GM19455 (cell line): ENCODE measurements around the gene ZC3H18.

ENCODE experiments used
- ATAC-seq: cut with Tn5 transposase; IDR thresholded peaks from one replicate; pipeline ENCODE4 v1.9.1; 2021; ENCODE audit not compliant: unreplicated experiment

Gene ZC3H18

DNA sequence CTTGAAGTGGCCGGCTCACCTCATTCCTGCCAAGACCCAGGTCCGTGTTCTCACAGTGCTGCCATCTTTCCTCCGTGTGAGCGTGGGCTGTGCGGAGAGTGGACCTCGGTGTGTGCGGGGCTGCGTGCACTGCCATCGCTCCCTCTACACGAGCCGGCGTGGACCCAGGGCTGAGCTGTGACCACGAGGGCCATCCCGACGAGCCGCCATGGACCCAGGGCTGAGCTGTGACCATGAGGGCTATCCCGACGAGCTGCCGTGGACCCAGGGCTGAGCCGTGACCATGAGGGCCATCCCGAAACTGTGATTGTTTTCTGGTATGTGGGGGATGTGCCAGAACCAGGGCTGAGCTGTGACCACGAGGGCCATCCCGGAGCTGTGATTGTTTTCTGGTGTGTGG is 101.6 kb downstream of the ZC3H18 start:
- ATAC-seq, result no peak

DNA sequence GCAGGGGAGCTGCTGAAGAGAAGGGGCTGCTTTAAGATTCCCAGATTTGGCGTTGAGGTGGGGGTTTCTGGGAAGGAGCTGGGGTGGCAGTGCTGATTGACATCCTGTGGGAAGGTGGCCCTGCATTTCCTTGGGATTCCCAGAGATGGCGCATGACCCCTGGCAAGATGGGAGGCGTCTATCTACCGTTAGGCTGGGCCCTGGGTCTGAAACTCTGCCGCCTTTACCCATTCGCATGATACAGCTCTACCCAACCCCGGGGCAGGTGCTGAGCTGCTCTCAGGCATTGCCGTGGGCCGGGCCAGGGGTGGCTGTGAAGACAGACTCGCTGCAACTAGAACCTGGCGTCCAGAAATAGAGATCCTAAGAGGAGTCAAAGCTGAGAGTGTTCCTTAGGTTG is 102.6 kb downstream of the ZC3H18 start:
- ATAC-seq, result no peak

DNA sequence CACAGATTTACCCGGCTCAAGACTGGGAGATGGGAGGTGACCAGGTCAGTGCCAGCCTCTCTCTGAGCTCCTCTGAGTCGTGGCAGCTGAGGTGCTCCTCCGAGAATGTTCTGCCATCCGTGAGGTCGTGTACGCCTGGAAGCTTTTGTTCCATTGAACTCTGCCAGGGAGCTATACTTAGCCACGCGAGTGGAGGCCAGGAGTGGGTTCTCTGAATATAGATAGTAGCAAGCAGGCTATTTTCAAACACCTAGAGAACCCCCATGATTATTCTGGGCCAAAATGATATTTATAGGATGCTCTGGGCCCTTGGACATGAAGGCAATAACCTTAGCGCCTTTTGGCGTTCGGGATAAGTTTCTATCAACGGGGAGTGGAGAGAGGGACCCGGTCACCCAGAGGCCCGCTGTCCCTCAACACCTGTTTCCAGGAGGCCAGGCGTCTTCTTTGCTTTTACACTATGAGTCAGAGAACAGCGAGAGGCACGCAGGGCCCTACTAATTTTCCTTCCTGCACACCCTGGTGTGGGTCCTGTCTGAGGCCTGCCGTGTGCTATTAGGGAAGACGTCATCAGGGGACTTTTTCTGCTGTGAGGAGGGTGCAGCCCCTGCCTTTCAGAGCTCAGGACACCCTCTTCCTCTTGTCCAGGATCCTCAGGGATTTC is 103.6 kb downstream of the ZC3H18 start:
- no peak for ATAC-seq

DNA sequence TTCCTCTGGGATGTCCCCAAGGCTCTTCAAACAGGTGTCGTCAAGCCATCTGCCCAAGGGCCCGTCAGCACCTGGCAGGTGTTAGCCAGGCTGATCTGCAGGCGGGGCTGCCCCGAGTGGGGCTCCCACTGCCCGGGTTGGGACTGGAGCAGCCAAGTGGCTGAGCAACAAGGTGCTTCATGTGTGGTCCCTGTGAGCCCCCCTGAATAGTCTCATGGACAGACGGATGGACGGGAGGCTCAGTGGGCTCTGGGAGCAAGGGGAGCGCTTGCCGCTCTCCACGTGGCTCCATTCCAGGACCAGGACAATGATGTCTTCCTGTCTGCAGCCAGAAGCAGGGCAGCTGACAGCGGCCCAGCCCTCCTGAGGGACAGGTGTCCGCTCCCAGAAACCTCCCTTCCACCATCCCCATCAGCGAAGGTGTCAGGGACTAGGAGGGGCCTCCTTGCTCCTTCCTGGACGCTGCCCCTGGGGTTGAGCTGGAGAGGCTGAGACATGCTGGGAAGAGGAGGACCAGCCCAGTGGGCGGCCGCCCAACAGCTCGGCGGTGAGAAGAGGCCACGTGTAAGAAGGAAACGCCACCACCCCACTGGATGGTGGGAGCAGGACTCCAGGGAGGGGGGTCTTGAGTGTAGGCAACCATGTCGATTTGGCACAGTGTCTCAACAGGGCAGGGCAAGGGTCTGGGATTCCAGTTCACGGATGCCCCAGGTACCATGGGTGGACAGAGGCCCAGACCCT is 106.5 kb downstream of the ZC3H18 start:
- no peak for ATAC-seq

DNA sequence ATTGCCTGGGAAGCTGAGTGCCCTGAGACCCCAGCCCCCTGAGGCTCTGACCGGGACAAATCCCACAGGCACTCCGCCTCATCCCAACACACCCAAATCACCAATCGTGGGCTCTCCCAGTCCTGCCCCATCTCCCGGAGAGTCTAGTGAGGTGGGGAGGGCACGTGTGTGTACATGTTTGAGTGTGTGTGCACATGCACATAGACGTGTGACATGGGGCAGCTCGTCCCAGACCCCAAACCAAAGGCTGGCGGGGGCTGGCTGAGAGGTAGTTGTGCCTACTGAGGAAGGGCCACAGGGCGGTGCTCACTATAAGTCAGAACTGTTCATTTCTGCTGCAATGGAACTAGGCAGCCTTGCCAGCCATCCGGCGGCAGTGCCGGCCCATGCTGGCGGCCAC is 107.5 kb downstream of the ZC3H18 start:
- ATAC-seq, result no peak

DNA sequence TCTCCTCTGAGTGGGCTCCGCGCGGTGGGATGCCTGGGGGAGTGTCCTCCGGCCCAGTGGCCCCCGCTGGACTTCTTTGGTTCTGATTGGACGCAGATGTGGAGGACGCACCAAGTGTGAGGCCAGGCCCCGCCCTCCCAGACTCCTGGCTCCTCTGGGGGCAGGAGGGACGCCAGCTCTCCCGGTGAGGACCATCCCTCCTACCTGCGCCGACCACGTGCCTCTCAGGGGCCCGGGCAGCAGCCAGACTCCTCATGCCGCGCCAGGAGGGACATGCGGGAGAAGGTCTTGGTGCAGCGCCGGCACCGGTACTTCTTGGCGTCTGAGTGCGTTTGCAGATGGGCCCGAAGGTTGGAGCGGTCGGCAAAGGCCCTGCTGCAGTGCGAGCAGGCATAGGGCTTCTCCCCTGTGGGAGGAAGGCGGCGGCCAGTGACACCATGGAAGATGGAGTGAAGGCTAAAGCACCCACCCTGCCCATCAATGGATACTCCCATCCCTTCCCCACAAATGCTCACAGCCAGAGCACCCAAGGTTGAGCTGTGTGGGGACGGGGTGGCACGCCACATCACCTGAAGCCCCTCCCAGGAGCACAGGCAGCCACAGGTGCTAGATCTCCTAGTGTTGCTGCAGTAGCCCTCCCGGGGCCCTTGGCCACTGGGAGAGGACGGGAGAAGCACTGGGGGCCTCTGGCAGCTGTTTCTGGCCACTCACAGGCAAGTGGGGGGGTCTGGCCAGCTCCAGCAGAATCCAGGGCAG is 108.2 kb downstream of the ZC3H18 start:
- ATAC-seq, result no peak

DNA sequence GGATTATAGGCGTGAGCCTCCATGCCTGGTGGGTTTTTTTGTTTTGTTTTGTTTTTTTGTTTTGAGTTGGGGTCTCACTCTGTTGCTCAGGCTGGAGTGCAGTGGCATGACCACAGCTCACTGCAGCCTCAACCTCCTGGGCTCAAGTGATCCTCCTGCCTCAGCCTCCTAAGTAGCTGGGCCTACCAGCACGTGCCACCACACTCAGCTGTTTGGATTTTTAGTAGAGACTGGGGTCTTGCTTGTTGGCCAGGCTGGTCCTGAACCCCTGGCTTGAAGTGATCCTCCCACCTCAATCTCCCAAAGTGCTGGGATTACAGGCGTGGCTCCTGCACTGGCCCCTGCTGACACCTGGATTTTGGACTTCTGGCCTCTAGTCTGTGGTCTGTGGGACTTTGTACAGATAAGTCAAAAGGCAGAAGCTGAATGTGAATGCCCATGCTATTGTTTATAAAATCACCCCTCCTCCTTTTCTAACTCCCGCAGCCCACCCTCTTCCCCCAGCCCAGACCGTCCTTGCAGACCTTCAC is 110.4 kb downstream of the ZC3H18 start:
- no peak for ATAC-seq

DNA sequence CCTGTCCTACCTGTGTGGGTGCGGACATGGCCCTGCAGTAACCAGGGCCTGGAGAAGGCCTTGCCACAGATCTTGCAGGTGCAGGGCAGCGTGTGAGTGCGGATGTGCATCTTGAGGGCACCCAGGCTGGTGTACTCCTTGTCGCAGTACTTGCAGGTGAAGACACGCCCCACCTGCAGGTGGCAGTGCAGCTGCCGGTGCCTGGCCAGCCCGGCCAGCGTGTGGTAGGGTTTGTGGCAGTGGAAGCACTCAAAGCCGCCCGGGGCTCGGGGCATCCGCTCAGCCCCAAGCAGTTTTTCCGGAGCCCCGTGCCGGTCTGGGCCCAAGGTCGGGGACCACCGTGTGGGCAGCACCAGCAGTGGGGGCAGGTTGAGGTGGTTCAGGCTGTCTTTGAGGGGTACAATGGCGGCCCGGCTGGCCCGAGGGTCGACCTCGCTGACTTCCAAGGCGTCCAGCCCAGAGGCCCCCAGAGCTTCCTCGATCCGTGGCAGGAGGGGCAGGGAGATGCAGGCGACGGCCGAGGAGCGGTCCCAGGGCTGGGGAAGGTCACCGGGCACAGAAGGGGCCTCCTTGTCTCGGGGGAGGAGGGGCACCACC is 111.0 kb downstream of the ZC3H18 start:
- no peak for ATAC-seq
